ENCODE results near the gene SCD. TPM values are rescaled to one million over a fixed set of nuclear protein-coding genes. Genes with fewer than 3 reads are reported as not detected.
A peak's percentile ranks its signal among the peaks of the same experiment; 100 is the strongest.

SCD gene
- total RNA-seq, 4 donors from 2014 or later: 46.7 to 307 (median 101) TPM

DNA sequence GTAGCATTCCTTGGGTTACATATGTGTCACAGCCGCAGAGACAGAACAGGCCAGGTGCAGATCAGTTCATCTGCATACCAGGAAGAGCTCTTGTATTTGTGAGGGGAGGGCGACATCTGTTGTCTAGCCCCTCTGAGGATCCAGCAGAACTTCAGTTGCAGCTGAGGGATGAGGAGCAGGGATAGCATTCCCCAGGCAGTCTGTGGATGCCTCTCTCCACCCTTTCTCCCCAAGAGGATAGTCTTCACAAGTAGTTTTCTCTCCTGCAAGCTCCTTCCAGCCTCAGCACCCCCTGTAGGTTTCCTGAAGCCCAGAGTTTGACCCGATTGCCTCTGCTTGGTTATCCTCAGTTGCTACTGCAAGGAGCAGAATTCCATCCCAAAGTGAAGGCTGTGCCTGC, 2.6 kb downstream of the SCD start:
- no peaks in the 10 kb centered on the region for H3K9me3 ChIP-seq
- H3K27me3 ChIP-seq: peaks cover 0 to 6% (median 0%) of the 10 kb centered on the region in 4 donors
- no peak for DNase-seq
- H3K4me3 ChIP-seq: peak overlapping the region in 1 of 4 donors; percentile 77
- peaks cover 0 to 60% (median 0%) of the 10 kb centered on the region in 3 donors for H3K36me3 ChIP-seq
- WGBS, 2 donors: 89 to 90% methylated on average over 2 to 3 of the region's 3 CpGs
- peaks cover 10 to 57% (median 11%) of the 10 kb centered on the region in 3 donors for H3K4me1 ChIP-seq
- no peak overlapping the region for H3K27ac ChIP-seq
- intact Hi-C loops (cut with DNase I): no loop called here
- TF ChIP-seq, protein P1, sequence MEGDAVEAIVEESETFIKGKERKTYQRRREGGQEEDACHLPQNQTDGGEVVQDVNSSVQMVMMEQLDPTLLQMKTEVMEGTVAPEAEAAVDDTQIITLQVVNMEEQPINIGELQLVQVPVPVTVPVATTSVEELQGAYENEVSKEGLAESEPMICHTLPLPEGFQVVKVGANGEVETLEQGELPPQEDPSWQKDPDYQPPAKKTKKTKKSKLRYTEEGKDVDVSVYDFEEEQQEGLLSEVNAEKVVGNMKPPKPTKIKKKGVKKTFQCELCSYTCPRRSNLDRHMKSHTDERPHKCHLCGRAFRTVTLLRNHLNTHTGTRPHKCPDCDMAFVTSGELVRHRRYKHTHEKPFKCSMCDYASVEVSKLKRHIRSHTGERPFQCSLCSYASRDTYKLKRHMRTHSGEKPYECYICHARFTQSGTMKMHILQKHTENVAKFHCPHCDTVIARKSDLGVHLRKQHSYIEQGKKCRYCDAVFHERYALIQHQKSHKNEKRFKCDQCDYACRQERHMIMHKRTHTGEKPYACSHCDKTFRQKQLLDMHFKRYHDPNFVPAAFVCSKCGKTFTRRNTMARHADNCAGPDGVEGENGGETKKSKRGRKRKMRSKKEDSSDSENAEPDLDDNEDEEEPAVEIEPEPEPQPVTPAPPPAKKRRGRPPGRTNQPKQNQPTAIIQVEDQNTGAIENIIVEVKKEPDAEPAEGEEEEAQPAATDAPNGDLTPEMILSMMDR (IDR thresholded peaks at IDR 0.05): no peak
- no peak for TF ChIP-seq POLR2A (IDR thresholded peaks at IDR 0.05)

DNA sequence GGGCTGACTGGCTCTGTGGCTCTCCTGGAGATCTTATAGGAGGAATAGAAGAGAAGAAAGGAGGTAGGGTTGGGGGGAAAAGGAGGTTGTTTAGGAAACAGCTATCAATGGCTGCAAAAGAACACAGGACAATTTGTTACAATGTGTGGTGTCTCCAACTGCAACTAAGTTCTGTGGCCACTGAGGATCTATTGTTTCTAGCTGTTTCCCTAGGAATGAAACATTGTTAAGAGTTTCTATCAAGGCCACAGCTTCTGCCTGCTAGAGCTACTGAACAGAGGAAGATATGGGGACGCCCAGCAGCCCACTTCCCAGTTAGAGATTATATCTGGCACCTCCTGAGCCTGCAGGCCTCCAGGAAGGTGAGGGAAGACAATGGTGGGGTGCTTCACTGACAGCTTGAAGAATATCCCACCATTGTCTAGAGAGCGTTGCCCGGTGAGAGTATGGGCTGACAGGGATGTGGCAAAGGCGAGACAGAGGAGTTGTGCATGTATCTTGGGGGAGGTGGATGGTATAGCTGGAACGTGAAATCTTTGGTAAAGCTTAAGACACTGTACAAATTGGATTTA, 4.0 kb downstream of the SCD start:
- no peaks in the 10 kb centered on the region for H3K9me3 ChIP-seq
- peaks cover 10 to 55% (median 11%) of the 10 kb centered on the region in 3 donors for H3K4me1 ChIP-seq
- no peak for DNase-seq
- H3K27me3 ChIP-seq: peaks cover 0 to 6% (median 0%) of the 10 kb centered on the region in 4 donors
- WGBS, 2 donors: 92 to 94% methylated on average over 4 to 5 of the region's 5 CpGs
- H3K27ac ChIP-seq: no peak overlapping the region
- intact Hi-C loops (cut with DNase I): no loop called here
- no peak overlapping the region for H3K4me3 ChIP-seq
- H3K36me3 ChIP-seq: peaks cover 0 to 73% (median 0%) of the 10 kb centered on the region in 3 donors
- TF ChIP-seq, protein P1 (IDR thresholded peaks at IDR 0.05): no peak
- TF ChIP-seq POLR2A (IDR thresholded peaks at IDR 0.05): no peak

DNA sequence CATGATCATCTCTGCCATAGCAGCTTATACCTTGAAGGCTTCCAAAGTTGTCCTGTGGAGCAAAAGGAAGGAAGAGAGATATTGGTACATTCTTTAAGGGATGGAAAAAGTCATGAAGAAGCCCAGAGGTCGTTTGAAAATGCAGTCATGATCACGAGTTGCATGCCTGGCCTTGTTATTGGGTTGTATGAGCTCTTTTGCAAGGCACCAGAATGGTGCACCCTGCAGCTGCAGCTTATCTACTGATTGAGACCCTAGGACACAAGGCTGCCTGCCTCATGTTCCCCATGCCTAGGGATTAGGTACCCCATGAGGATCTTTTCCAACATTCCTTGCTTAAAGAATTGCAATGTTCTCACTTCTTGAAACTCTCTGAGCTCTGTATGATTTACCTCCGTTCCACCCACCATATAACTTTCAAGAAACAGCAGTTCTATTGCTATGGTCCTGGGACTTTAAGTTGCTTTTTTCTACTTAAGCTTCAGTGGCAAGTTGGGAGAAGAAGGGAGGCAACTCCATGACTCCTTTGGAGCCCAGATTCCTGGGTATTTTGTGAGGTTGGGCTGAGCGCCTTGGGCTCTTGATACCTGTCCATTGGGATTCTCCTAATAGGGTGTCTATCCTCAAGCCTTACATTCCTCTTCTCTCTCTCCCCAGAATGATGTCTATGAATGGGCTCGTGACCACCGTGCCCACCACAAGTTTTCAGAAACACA, 6.9 kb downstream of the SCD start:
- no peak for DNase-seq
- no peak overlapping the region for H3K4me3 ChIP-seq
- TF ChIP-seq, protein P1 (IDR thresholded peaks at IDR 0.05): no peak
- TF ChIP-seq POLR2A (IDR thresholded peaks at IDR 0.05): no peak
- 77 to 87% methylated on average over 6 of the region's 6 CpGs for whole genome bisulfite sequencing, 2 donors
- H3K27ac ChIP-seq: no peak overlapping the region
- intact Hi-C loops (cut with DNase I): no loop called here
- no peaks in the 10 kb centered on the region for H3K9me3 ChIP-seq
- H3K4me1 ChIP-seq: peaks cover 0 to 29% (median 10%) of the 10 kb centered on the region in 3 donors
- no peaks in the 10 kb centered on the region for H3K27me3 ChIP-seq
- peaks cover 0 to 94% (median 0%) of the 10 kb centered on the region in 3 donors for H3K36me3 ChIP-seq

DNA sequence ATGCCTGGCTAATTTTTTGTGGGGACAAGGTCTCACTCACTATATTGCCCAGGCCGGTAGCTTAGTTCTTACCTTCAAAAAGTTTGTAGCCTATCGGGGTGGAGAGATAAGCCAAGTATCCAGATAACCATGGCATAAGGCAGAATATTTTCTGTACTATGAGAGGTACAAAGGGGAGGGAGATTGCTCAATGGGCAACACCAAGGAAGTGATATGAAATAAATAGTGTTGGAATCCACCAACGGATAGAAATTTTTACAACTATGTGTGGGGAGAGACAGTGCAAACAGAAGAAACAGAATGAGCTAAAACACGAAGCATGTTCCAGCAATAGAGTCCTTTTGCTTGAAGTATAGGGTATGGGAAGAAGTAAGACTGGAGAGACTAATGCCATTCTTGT, 8.1 kb downstream of the SCD start:
- no peak overlapping the region for H3K4me3 ChIP-seq
- peaks cover 0 to 29% (median 4%) of the 10 kb centered on the region in 3 donors for H3K4me1 ChIP-seq
- no peaks in the 10 kb centered on the region for H3K27me3 ChIP-seq
- no peak for DNase-seq
- intact Hi-C loops (cut with DNase I): no loop called here
- no peak overlapping the region for H3K27ac ChIP-seq
- peaks cover 0 to 91% (median 0%) of the 10 kb centered on the region in 3 donors for H3K36me3 ChIP-seq
- TF ChIP-seq POLR2A (IDR thresholded peaks at IDR 0.05): no peak
- TF ChIP-seq, protein P1 (IDR thresholded peaks at IDR 0.05): no peak
- H3K9me3 ChIP-seq: no peaks in the 10 kb centered on the region
- WGBS, 2 donors: 83 to 95% methylated on average over 4 of the region's 4 CpGs
